ENCODE measurements around the gene ITGA2.
"Not testable (repeated sequence)": the region's sequence is repeated elsewhere in the genome, so short reads cannot be mapped to it uniquely, and the experiment has no call there.

Gene ITGA2

DNA sequence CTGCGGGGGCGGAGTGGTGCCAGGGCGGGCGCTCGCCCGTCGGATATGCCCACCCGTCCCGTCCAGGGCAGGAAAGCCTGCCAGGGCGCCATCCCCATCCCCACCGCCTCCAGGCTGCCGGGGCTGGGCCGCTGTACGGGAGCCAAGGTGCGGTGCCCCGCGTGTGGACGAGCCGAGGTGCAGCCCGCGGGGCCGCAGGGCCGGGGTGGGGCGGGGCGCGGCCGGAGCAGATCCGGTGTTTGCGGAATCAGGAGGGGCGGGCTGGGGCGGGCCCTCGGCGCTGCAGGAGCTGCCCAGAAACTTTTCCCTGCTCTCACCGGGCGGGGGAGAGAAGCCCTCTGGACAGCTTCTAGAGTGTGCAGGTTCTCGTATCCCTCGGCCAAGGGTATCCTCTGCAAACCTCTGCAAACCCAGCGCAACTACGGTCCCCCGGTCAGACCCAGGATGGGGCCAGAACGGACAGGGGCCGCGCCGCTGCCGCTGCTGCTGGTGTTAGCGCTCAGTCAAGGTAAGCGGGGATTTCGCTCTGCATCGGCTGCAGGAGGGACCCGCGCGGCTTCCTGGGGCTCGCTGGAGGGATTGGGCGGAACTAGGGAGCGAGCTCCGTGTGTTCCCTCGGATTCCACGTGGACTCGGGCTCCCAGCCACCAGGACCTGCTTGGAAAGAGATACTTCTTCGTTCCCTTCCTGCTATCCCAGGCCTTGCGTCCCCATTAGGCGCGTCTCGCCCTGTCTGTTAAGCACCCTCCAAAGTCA, at the start of gene ITGA2:
TSS of gene ITGA2 (plus strand) at position 328 of the 756 bp plus-strand sequence. CDS start at position 445, 117 bp downstream.
- DNase-seq, result peak; percentile 5

DNA sequence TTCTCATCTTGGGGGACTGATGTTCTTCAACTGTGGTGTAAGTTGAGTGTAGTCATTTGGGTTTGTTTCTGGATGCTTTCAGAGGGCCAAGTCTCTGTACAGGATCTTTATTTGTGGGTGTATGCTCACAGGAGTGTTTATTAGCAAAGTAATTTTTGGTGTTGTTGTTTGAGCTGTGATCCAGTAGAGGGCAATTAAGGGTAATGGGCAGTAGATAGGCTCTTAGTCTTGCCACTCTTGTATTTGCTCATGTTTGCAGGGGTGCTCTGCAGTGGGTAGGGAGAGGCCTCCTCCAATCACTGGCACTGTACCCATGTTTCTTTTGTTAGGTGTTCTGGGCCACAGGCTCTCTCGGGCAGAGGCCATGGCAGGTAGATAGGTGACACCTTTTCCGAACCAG, 45.9 kb upstream of the ITGA2 start:
- no peak for DNase-seq

DNA sequence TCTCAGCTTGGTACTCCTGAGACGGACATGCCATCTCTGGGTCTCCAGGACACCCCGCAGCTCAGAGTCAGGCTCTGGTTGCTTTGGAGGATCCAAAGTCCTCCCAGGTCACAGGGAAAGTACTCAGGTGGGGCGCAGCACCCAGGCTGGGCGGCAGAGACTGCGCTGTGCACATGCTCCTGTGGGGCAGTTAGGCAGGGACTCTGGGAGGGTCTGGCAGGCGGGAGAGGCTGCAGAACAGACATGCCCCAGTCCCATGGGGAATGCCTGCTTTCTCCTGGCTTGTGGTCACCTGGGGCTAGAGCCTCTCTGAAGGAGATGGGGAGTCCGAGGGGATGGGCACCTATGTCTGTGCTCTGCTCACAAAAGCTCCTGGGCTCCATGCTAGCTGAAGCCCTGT, 45.3 kb upstream of the ITGA2 start:
- no peak for DNase-seq

DNA sequence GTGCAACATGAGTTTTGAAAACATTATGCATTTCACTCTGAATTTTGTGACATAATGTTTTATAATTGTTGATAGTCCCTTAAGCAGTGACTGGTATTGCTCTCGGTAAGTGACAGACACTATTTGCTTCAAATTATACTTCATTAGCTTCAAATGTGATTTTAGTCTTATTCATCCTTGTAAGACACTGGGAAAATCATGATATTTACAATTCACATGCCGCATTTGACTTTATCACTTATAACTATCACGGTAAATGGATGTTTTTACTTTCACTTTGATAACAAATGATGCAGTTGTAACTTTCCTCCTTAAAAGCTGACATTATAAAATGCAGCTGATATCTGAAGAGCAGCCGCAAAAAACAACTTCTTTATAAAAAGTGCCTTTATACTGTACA, 44.1 kb upstream of the ITGA2 start:
- DNase-seq, result no peak

DNA sequence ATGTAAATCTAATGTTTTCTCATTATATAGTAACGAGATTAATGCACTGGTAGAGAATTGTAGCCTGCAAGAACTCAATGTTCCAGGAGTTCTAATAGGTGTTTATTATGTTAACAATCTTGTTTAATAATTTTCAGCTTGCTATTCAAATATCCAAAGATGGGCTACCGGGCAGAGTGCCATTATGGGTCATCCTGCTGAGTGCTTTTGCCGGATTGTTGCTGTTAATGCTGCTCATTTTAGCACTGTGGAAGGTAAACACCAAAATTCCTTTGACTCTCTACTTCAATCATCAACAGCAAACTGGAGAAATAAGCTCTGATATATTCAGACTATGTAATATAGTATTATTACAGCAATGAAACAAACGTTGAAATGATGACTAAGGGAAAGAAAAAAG, 41.9 kb upstream of the ITGA2 start:
- no peak for DNase-seq

DNA sequence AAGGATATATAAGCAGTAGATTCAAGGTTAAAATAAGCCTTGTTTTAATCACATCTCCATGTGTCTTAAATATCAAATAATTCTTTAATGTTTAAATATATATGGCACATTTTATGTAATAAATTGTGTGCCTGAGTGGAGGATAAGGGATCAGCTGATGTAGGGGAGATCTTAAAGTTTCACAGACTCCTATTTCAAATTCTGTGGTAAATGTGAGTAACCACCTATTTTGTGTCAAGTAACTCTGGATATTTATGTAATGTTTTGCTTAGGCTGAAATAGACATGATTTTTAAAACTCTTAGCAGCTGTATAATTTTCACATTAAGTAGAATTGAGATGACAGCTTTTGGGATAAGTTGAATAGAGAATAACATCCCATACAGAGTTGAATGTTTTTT, 41.3 kb upstream of the ITGA2 start:
- no peak for DNase-seq

DNA sequence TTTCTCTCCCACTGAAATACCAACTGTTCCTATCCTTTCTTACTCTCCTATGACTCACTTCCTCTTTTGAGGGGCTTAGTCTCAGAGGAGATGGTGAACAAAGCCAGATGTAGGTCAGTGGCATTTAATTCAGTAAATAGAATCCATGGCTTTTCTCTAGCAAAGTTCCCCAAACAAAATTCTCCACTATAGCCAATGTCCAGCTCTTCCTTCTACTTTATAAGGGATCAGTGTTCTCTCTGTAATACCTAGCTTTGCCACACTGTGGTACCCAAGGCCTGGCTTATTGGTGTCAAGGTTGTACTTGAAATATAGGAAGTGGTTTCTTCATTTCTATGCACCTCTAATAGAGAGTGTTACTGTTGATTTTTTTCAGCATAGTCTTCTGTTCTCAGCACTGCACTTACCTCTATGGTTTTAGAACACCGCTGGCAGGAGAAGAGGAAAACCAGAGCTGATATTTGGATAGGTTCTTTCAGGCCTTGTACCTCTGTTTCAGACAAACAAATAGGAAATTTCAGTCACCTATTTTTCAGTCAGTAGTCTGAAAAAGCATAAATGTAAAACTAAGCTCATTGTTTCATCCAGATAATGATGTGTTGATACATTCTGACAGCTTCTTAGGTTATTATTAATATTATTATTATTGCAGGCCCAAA, 40.6 kb upstream of the ITGA2 start:
- peak; percentile 35 for DNase-seq

DNA sequence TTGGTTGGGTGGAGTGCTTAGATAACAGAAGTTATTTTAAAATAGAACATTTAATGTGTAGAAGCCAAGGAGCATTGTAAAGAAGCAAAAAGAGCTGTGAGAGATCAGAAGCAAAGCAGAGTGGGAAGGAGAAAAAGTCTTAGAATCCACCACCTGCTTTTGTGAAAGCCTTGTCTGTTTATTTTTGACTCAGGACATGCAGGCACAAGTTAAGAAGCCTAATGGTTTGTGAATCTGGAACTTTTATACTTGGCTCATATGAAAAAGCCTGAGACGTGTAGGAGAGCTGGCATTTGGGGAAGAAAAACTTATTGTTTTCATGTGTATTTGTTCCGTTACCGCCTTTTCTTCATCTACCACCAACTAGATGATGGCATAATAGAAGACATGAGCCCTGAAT, 38.5 kb upstream of the ITGA2 start:
- no peak for DNase-seq

DNA sequence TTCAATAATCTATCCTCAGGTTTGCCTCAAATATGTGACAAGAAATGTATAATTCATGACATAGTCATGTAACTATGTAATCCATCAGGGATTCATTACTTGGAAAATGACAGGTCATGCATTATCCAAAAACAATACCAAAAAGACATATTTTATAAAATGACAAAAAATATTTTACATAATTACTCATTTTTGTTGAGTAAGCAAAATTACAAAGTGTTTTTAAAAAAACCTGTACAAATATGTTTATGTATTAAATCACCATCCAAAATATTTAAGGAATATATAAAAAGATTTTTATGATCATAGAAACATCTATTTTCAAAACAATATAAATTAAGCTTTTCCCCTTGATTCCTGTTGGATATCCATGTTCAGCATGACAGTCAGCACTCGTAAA, 36.7 kb upstream of the ITGA2 start:
- DNase-seq, result no peak

DNA sequence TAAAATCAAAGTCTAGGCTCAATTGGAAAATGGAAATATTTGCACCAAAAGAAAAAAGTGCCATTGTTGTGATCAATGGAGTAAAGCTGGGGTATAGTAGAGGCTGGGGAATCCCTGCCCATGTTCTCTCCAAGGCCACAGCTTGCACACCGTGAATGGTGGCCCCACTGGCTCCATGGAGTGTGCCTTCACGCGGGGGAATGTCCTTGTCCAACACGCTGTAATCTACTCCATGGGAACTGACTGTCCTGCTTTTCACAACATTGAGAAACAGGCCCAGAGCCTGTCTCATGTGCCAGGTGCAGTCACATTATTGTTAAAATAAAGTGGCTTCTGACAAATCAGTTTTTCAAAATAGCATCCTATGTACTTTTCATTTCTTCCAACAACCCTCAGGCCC, 33.1 kb upstream of the ITGA2 start:
- DNase-seq, result no peak

DNA sequence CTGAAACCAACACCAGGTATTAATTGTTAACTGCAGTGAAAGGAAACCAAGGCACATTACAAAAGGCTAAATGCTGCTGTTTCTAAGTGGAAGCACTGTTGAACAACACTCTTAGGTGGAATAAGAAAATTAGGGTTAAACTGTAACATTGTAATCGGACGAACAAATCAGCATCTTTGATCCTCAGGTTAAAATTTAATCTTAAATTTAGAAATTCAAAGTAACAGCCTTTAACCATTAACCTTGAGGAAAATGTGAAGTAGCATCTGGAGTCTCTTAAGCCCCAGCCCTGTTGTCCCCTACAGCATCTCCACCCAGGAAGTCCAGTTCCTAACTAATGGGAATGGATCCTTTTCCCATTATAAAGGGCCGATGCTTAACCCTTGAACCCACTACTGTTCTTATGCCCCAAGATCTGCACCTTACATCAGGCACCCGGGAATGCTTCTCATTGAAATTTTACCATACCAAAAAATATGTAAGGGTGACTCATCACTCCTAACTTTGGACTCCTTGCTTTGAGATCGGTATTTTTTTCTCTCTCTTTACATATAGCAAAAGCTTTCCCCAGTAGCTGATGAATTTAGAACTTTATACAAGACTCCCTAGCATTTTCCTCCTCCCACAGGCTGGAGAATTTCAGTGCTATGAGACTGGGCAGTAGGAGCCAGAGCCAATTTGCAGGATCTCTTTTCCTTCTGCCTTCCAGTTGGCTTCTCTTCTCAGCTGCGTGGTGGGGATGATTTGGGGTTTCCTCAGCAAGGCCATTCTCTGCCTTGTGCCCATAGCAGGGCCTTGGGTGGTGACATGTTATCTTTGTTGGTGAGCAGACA, 32.0 kb upstream of the ITGA2 start:
- no peak for DNase-seq

DNA sequence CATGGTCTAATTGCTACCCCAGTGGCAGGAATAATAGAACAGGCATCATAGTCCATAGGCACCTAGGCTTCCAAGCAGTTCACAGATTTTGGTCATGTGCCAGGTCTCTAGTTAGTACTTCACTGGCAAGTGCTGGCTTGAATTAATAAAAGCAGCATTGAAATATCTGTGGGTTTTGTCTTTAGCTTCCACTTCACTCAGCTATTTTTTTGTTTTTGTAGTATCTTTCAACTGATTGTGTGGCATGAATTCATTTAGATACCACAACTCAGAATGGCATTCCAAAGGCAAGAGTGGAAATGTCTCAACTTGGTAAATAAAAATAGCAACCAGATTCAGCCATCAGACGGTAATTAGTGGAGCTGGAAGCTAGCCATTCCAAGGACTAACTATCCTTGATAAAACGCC, 27.9 kb upstream of the ITGA2 start:
- DNase-seq, result no peak

DNA sequence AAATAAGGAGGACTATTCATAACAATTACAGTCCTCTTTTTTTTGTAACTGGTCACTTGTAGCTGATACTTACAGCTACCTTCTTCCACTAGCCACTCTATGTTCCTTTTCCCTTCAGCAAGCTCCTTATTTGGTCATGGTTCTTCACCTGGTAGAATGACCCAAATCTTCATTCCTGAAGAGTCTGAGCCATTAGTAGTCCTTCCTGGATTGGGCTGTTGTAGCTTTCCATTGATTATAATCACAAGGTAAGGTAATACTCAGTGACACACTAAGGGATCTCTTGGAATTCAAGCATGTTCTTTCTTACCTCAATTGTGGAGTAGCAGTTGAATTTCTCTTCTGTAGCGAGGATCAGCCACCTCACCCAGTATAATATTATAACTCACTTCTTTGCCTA, 25.5 kb upstream of the ITGA2 start:
- no peak for DNase-seq

DNA sequence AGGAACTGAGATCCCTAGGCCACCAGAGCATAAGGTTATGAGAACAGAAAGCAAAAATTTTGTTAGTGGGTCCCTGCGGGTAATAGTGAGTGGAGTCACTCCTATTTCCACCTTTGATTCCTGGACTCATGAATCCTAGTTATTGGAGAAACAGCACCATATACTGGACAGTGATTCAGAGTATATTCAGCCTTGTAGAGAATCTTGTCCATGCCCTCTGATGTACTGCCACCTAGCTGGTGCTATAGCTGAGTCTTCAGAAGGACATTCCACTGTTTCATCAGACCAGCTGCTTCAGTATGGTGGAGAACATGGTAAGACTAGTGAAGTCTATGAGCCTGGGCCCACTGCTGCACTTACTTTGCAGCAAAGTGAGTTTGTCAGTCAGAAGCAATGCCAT, 25.0 kb upstream of the ITGA2 start:
- DNase-seq, result no peak

DNA sequence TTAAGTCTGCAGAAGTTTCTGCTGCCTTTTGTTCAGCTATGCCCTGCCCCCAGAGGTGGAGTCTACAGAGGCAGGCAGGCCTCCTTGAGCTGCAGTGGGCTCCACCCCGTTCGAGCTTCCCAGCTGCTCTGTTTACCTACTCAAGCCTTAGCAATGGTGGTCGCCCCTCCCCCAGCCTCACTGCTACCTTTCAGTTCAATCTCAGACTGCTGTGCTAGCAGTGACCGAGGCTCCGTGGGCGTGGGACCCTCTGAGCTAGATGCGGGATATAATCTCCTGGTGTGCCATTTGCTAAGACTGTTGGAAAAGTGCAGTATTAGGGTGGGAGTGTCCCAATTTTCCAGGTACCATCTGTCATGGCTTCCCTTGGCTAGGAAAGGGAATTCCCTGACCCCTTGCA, 13.0 kb upstream of the ITGA2 start:
- DNase-seq, result not testable (repeated sequence)

DNA sequence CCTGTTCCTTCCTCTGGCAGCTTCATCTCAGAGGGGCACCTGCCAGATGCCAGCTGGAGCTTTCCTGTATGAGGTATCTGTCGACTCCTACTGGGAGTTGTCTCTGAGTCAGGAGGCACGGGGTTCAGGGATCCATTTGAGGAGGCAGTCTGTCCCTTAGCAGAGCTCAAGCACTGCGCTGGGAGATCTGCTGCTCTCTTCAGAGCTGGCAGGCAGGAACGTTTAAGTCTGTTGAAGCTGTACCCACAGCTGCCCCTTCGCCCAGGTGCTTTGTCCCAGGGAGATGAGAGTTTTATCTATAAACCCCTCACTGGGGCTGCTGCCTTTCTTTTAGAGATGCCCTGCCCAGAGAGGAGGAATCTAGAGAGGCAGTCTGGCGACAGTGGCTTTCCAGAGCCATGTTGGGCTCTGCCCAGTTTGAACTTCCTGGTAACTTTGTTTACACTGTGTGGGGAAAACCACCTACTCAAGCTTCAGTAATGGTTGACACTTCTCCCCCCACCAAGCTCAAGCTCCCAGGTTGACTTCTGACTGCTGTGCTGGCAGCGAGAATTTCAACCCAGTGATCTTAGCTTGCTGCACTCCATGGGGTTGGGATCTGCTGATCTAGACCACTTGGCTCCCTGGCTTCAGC, 11.8 kb upstream of the ITGA2 start:
- DNase-seq, result no peak

DNA sequence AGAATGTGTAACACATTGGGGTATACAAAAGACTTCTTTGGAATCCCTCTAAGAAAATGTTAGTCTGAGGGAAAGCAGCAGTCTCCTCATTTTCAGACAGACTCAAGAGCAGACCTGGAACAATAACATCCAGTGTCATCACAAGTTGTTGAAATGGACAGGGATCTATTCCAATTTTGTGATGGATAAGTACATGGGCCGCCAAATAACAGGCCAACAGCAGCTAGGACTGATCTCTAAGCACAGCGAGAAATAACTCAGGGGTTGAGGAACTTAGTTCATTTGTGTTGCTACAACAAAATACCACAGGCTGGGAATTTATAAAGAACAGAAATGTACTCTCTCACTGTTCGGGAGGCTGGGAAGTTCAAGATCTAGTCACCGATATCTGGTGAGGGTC, 7.6 kb upstream of the ITGA2 start:
- no peak for DNase-seq

DNA sequence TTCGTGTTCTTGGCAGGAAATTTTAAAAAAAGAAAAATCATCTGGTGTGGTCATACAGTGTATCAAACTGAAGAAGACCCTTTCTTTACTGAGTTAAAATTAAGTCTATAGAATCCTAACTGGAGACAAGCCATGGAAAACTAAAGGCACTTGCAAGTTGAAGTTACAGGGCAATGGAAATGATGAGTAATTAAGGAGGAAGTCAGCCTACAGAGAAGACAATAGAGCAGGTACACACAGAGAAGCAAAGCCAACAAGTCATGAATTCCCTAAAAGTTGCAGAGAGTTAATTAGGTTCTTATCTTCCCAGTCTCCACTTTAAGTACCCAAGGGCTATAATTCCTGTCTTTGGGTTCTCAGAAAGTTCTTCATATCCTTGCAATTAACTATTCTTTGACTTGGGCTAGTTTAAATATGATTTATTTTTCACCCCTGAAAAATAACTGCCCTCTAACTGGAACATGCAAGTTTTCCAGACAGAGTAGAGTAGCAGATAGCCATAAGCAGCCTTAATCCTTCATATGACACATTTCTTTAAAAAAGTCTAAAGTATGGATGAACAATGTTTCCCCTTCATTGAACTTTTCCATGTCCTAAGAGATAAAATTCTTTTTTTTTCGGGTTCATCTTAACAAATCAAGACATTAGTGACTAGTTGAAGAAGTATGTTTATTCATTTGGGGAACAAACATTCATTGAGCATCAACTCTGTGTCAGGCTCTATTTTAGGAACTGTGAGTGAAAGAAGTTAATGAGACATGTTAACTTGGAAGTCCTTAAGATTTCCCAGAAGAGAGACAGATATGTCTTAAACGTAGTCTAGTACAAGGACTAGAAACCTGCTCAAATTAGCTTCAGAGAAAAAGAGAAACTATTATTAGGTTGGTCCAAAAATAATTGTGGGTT, 5.2 kb upstream of the ITGA2 start:
- DNase-seq, result no peak

DNA sequence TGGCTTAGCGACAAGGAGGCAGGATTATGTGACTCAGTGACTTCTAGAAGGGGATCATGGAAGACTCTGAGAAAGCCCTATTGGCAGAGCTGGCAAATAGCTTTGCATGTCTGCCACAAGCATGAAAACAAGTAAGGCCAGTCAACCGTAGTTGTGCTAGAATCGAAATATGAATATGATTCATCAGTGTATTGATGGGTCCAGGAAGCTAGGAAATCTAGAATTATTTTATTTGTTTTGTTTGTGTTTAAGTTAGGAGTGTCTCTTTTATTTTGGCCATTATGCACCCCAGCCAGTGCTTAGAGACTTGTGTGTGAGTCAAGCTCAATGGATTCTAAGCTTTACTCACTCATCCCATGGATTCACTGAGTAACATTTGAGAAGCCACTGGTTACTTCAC, 3.8 kb upstream of the ITGA2 start:
- no peak for DNase-seq

DNA sequence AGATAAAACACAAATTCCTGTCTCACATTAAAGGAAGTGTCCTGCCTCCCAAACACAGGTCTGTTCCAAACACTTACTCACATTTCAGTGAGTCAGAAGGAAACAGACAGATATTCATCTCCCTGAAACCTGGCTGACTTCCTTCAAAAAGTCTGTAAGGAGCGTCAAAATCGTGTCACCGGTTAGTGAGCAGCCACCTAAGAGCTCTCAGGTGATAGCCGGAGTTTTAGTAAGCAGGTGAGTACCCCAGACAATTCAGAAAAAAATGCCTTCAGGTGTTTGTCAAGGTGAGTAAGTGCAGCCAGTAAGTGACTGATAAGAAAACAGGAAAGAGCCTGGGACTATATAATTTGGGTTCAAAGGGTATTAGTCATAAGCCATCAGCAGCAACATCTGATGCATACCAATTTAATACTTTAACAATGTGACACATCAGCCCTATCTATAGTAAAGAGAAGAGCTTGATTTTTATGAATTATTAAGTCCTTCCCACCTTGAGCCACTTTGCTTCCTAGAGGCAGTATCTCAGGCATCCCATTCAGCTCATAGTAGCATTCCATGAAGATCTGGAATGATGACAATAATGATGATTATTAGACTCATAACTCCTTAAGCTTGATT, 1.3 kb upstream of the ITGA2 start:
- no peak for DNase-seq

DNA sequence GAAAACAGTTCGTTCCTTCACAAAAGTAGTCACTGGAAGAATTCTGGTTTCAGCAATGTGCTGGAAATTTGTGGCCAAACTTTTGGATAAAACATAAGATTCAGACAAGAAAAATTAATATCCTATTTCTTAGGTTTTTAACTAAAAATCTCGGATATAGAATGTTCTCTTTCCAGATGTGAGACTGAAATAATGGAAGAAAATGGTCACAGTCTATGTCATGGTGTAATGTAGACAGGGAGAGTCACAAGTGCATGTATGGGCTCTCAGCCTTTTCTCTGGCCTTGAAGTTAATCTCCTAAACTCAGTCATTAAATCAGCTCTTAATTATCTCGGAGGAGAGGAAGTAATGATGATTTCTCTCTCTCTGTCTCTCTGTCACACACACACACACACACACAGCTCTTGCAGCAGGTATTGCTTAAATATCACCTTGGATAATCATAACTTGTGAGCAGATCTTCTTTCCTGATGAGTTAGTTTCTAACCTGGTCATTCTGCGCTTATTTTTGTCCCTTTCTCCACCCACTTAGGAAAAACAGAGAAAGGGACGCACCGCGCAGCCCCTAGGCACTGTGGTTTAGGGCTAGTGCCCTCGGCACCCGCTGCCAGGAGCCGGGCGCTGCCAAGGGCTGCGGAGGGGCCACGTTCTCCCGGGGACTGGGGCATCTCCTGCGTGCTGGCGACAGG, 672 bp upstream of the ITGA2 start:
- no peak for DNase-seq

Measured in activated effector memory CD4-positive, alpha-beta T cell treated with Interleukin-2 at 50 U/mL for 16 hours (primary cell).